GM19328 (cell line): ENCODE results near the gene GPR132.
"Not testable (repeated sequence)": the region's sequence is repeated elsewhere in the genome, so short reads cannot be mapped to it uniquely, and the experiment has no call there.

ENCODE experiments used
- ATAC-seq: cut with Tn5 transposase; IDR thresholded peaks from one replicate; pipeline ENCODE4 v1.9.1; 2021; ENCODE audit warnings: mild to moderate bottlenecking, moderate library complexity; ENCODE audit not compliant: unreplicated experiment

The GPR132 gene

GRCh38 chr14:105065280-105066228 lies at the start of gene GPR132:
Gene GPR132 (minus strand): TSS chr14:105065430. CDS start chr14:105055420, 10,010 bp downstream.
- ATAC-seq: no peak

DNA sequence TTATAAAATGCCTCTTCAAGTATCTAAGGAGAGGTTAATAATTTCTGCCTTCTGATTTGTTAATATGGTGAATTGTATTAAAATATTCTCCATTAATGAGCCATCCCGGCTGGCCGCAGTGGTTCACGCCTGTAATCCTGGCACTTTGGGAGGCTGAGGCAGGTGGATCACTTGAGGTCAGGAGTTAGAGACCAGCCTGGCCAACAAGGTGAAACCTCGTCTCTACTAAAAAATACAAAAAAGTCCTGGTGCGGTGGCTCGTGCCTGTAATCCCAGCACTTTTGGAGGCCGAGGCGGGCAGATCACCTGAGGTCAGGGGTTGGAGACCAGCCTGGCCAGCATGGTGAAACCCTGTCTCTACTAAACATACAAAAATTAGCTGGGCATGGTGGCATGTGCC lies 44.0 kb upstream of the GPR132 start:
- ATAC-seq: not testable (repeated sequence)

DNA sequence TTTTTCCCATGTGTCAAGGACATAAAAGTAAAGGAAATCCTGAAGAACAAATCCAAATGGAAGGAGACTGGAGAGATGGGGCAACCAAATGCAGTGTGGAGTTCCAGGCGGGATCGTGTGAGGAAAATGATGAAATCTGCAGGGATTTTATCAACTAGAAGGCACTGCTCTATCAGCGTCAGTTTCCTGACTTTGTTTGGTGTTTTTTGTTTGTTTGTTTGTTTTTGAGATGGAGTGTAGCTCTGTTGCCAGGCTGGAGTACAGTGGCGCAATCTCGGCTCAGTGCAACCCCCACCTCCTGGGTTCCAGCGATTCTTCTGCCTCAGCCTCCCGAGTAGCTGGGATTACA lies 43.3 kb upstream of the GPR132 start:
- no peak for ATAC-seq

DNA sequence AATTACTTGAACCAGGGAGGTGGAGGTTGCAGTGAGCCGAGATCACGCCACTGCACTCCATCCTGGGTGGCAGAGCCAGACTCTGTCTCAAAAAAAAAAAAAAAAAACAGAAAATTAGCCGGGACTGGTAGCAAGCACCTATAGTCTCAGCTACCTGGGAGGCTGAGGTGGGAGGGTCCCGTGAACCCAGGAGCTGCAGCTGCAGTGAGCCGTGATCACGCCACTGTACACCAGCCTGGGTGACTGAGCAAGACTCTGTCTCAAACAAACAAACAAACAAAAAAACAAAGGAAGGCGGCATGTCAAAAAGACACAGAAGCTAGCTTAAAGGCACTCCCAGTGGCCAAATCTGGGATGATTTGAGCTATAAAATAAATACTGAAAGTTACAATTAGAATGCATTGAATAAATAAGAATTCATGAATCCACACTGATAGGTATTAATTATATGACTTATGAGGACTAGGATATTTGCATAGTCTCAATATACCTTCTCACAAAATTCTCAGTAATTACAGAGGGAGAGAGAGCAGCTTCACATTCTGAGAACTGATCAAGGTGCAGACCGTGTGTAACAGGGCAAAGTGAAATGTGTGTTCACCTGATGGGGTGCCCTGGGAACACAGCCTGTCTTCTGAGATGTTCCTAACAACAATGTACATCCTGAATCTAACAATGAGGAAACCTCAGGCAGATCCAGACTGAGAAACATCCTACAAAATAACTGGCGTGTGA lies 42.7 kb upstream of the GPR132 start:
- ATAC-seq: no peak

- no peak for ATAC-seq
Measured at GRCh38 chr14:105107351-105107750, 42.1 kb upstream of the GPR132 start.

DNA sequence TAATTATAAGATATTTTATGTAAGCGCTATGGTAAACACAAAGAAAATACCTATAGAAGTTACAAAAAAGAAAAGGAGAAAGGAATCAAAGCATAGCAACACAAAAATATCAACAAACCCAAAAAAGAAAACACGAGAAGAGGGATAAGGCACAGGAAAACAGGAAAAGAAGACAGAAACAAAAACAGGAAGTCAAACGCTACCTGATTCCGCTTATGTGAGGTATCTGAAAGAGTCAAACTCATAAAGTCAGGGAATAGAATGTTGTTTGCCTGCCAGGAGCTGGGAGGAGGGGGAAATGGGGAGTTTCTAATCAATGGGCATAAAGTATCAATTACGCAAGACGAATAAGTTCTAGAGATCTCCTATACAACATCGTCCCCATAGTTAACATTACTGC lies 39.9 kb upstream of the GPR132 start:
- ATAC-seq: no peak

- ATAC-seq: no peak
Measured at GRCh38 chr14:105102893-105103292, 37.7 kb upstream of the GPR132 start.

DNA sequence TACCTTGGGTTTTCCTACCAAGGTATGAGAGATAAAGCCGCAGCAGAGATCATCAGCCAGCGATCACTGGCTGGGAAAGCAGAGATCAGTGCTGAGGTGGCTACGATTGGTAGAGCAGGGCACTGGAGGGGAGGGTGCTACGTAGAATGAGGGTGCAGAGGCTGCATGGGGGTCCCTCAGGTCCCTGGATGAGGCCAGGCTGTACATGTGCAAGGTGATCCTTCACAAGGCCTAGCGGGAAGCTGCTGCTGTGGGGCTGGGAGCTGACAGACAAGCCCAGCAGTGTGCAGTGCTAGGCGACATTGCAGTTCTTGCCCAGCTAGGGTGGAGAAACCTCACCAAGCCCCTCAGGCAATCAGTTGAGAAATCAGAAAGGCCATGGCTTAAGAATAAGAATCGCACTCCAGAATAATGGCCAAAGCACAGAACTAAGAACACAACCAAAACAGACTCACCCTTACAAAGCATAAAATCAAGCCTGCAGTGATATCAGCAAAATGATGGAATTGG lies 37.2 kb upstream of the GPR132 start:
- no peak for ATAC-seq

- ATAC-seq: no peak
Measured at GRCh38 chr14:105100910-105101309, 35.7 kb upstream of the GPR132 start.

GRCh38 chr14:105099778-105100177 lies 34.5 kb upstream of the GPR132 start:
- ATAC-seq: no peak

DNA sequence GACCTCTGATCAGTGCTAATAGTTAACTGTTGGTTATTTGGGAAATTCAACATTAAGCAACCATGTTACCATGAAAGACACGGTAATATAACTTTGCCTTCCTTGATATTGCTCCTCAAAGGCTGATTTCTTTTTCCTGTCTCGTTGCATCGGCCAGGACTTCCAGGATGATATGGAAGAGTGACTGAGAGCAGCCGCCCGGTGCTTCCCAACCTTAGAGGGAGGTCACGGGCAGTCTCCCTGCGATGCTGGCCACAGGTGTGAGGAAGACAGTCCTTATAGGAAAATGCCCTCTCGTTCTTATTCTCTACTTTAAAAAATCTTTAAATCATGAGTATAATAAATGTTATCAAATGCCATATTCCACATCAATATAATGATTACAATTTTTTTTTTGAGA lies 33.1 kb upstream of the GPR132 start:
- ATAC-seq: no peak

- no peak for ATAC-seq
Measured at GRCh38 chr14:105097794-105098127, 32.5 kb upstream of the GPR132 start.

DNA sequence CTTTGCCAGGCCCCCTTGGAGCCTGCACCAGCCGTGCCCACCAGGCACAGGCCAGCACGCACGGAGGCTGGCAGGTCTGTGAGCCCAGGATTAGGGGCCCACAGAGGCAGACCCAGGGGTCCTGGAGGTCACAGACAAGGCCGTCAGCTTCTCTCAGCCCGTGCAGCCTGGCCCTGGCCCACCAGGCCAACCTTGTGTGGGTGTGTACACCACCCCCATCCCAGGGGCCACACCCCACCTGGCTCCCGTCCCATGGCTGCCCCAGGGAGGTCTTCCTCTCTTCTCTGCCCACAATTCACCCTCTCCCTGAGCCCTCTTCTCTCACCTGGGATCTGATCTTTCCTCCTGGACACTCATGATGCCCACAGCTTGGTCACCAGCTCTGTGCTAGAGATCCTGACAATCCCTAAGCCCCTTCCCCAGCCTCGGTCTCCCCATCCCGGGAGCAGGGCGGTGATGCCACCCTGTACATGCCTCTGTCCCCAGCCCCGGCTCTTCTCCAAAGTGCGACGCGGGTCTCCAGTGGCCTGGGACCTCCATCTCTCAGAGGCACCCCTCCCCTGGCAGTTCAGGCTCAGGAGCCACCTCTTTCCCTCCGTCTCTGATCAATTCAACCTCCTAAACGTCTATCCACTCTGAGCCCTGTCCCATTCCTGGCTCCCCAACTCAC lies 31.1 kb upstream of the GPR132 start:
- no peak for ATAC-seq

- no peak for ATAC-seq
Measured at GRCh38 chr14:105095236-105095805, 30.1 kb upstream of the GPR132 start.

- no peak for ATAC-seq
Measured at GRCh38 chr14:105094193-105094907, 29.1 kb upstream of the GPR132 start.

GRCh38 chr14:105093431-105094192 lies 28.4 kb upstream of the GPR132 start:
- ATAC-seq: no peak

GRCh38 chr14:105093038-105093430 lies 27.8 kb upstream of the GPR132 start:
- no peak for ATAC-seq

DNA sequence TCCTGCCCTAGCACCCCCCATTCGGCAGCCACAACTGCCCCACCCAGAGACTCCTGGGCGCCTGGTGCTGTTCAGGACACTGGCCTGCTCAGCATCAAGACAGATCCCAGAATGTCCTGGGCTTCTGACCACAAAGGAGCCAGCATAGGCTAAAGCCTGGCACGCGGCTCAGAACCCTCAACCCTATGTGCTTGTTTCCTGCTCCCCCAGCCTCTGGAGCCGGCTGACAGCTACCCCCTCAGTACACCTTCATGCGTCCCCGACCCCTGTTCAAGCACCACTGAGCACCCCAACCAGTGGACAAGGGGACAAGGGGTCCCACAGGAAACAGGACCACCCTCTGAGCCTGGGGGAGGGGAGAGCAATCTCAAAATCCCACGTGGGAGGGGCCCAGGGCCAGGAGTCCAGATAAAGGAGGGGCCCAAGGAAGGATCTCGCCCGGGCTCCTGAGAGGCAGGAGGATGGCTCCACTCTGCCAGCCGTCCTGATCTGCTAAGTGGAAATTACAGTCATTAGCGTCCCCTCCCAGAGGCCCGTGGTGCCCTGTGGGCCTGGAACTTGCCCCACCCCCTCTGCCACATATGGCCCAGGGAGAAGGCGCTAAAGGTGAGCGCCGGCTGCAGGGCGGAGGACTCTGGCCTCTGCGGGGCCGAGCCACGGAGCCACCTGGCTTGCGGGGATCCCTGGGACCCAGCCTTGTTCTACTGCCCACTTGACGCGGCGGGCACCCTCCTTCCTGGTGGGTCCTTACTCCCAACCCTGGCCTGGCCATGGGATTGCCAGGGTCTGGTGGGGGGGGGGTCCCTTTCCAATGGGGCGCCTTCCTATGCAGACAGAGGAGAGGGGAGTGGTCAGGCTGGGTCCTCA lies 27.2 kb upstream of the GPR132 start:
- no peak for ATAC-seq
